Mesenchymal stem cell (in vitro differentiated cells and primary cell): ENCODE results near the gene ITGA11.

Experiments
- DNase-seq: peaks from one replicate; pipeline ENCODE4 v3.0.0-alpha.2; 2013
- H2AFZ ChIP-seq: one replicate; pipeline ENCODE4 v1.6.1; 2013; ENCODE audit warnings: low read depth, mild to moderate bottlenecking, control low read depth, inconsistent platforms, low read length, moderate library complexity
- H2AK5ac ChIP-seq: 2 replicates; pipeline ENCODE4 v1.6.1; 2013; ENCODE audit warnings: low read length, moderate library complexity, mild to moderate bottlenecking, inconsistent platforms; ENCODE audit not compliant: severe bottlenecking
- H2BK120ac ChIP-seq: one replicate; pipeline ENCODE4 v1.6.1; 2013; ENCODE audit warnings: low read depth, mild to moderate bottlenecking, inconsistent platforms, low read length, moderate library complexity
- H2BK12ac ChIP-seq, 2 experiments: one replicate each; pipeline ENCODE4 v1.6.1; 2013; ENCODE audit warnings: inconsistent platforms in 2 of 2, low read length in 2 of 2, mild to moderate bottlenecking in 2 of 2, moderate library complexity in 2 of 2, control low read depth in 1 of 2
- H2BK15ac ChIP-seq: one replicate; pipeline ENCODE4 v1.6.1; 2013; ENCODE audit warnings: mild to moderate bottlenecking, low read depth, inconsistent platforms; ENCODE audit not compliant: poor library complexity, severe bottlenecking
- H2BK5ac ChIP-seq: 2 replicates; pipeline ENCODE4 v1.6.1; 2013; ENCODE audit warnings: low read depth, mild to moderate bottlenecking, low read length, control low read depth, inconsistent platforms; ENCODE audit not compliant: poor library complexity, severe bottlenecking
- H3K14ac ChIP-seq, 2 experiments: one replicate each; pipeline ENCODE4 v1.6.1; 2013; ENCODE audit warnings: inconsistent platforms in 2 of 2, low read length in 2 of 2, control low read depth in 1 of 2, mild to moderate bottlenecking in 1 of 2, moderate library complexity in 1 of 2
- H3K18ac ChIP-seq, 2 experiments: one replicate each; pipeline ENCODE4 v1.6.1; 2013; ENCODE audit warnings: inconsistent platforms in 2 of 2, low read length in 2 of 2, control low read depth in 1 of 2, low read depth in 1 of 2, mild to moderate bottlenecking in 1 of 2
- H3K23ac ChIP-seq, 2 experiments: one replicate each; pipeline ENCODE4 v1.6.1; 2013; ENCODE audit warnings: inconsistent platforms in 2 of 2, low read length in 2 of 2, mild to moderate bottlenecking in 2 of 2, moderate library complexity in 2 of 2, control low read depth in 1 of 2
- H3K27ac ChIP-seq: 2 replicates; pipeline ENCODE4 v1.5.1; 2013; ENCODE audit warnings: mild to moderate bottlenecking, moderate library complexity, low read length, control low read depth, inconsistent platforms; ENCODE audit not compliant: poor library complexity, severe bottlenecking
- H3K27me3 ChIP-seq, 2 experiments: 2 replicates each; pipeline versions ENCODE4 v1.6.1 to v1.7.0; 2013; ENCODE audit warnings: low read length in 2 of 2, mild to moderate bottlenecking in 2 of 2, moderate library complexity in 2 of 2, control low read depth in 1 of 2, inconsistent platforms in 1 of 2; ENCODE audit not compliant: control insufficient read depth in 1 of 2, insufficient read depth in 1 of 2
- H3K36me3 ChIP-seq, 2 experiments: 2 replicates each; pipeline versions ENCODE4 v1.6.1 to v1.7.0; 2013; ENCODE audit warnings: low read length in 2 of 2, control low read depth in 1 of 2, inconsistent platforms in 1 of 2, low read depth in 1 of 2, mild to moderate bottlenecking in 1 of 2; ENCODE audit not compliant: insufficient read depth in 2 of 2, control insufficient read depth in 1 of 2
- H3K4ac ChIP-seq, 2 experiments: one replicate each; pipeline ENCODE4 v1.6.1; 2013; ENCODE audit warnings: inconsistent platforms in 2 of 2, low read length in 2 of 2, mild to moderate bottlenecking in 2 of 2, moderate library complexity in 2 of 2, control low read depth in 1 of 2, low read depth in 1 of 2
- H3K4me1 ChIP-seq: 2 replicates; pipeline ENCODE4 v1.6.1; 2013; ENCODE audit warnings: low read depth, low read length, control low read depth; ENCODE audit not compliant: control insufficient read depth, insufficient read depth
- H3K4me2 ChIP-seq: 2 replicates; pipeline ENCODE4 v1.6.1; 2013; ENCODE audit warnings: low read length, mild to moderate bottlenecking, inconsistent platforms; ENCODE audit not compliant: poor library complexity, severe bottlenecking
- H3K4me3 ChIP-seq, 2 experiments: 2 replicates each; pipeline versions ENCODE4 v1.5.1 to v1.7.0; 2013; ENCODE audit warnings: low read length in 2 of 2, mild to moderate bottlenecking in 2 of 2, control low read depth in 1 of 2, low read depth in 1 of 2; ENCODE audit not compliant: insufficient read depth in 1 of 2
- H3K79me1 ChIP-seq: replicated peaks from 2 replicates; pipeline ENCODE4 v1.6.1; 2013; ENCODE audit warnings: mild to moderate bottlenecking, control low read depth, low read length, inconsistent platforms; ENCODE audit not compliant: poor library complexity, severe bottlenecking
- H3K9ac ChIP-seq: 2 replicates; pipeline ENCODE4 v1.7.0; 2013; ENCODE audit warnings: mild to moderate bottlenecking, low read length, moderate library complexity
- H3K9me3 ChIP-seq: 2 replicates; pipeline ENCODE4 v1.7.0; 2013; ENCODE audit warnings: mild to moderate bottlenecking, low read length; ENCODE audit not compliant: control insufficient read depth
- H4K8ac ChIP-seq: one replicate; pipeline ENCODE4 v1.6.1; 2013; ENCODE audit warnings: inconsistent platforms, mild to moderate bottlenecking, low read length, moderate library complexity
- H4K91ac ChIP-seq: one replicate; pipeline ENCODE4 v1.6.1; 2013; ENCODE audit warnings: mild to moderate bottlenecking, low read length, inconsistent platforms
- WGBS: methylation state at CpG from one replicate; pipeline ENCODE4 v1.1.7; 2013; ENCODE audit warnings: mixed read lengths; 5-methylcytosine and 5-hydroxymethylcytosine counted together

ITGA11 gene

GRCh38 chr15:68417897-68418296, 14.1 kb downstream of the ITGA11 start:
- Histone ChIP-seq H2BK12ac (peak overlapping the region in 1 of 2 experiments; percentile 49), H3K9ac (no peak overlapping the region), H3K14ac (no peak overlapping the region), H2AFZ (no peak overlapping the region), H3K36me3 (peaks cover 0 to 34% of the 10 kb centered on the region in 2 experiments), H3K79me1 (peaks cover 14% of the 10 kb centered on the region), H3K27ac (no peak overlapping the region), H3K4ac (no peak overlapping the region), H3K4me2 (no peak overlapping the region), H2AK5ac (no peak overlapping the region), H2BK120ac (peak overlapping the region; percentile 35), H3K9me3 (no peaks in the 10 kb centered on the region), H4K8ac (no peak overlapping the region), H2BK15ac (no peak overlapping the region), H3K27me3 (peaks cover 0 to 4% of the 10 kb centered on the region in 2 experiments), H3K18ac (peak overlapping the region in 1 of 2 experiments; percentile 21), H3K4me3 (no peak overlapping the region), H3K23ac (no peak overlapping the region), H3K4me1 (peaks cover 28% of the 10 kb centered on the region), H4K91ac (no peak overlapping the region), H2BK5ac (no peak overlapping the region)
- no CpG with 5 or more reads among the region's 2 CpGs for WGBS
- DNase-seq: peak; percentile 27

GRCh38 chr15:68417051-68417450, 14.9 kb downstream of the ITGA11 start:
- H3K36me3 ChIP-seq: peaks cover 0 to 34% of the 10 kb centered on the region in 2 experiments
- no peak overlapping the region for H2BK12ac ChIP-seq
- H2BK5ac ChIP-seq: no peak overlapping the region
- H3K14ac ChIP-seq: no peak overlapping the region
- no peak overlapping the region for H3K27ac ChIP-seq
- H3K4me1 ChIP-seq: peaks cover 27% of the 10 kb centered on the region
- H3K9ac ChIP-seq: no peak overlapping the region
- H3K27me3 ChIP-seq: peaks cover 0 to 4% of the 10 kb centered on the region in 2 experiments
- no peak overlapping the region for H2BK120ac ChIP-seq
- no peak overlapping the region for H2BK15ac ChIP-seq
- H3K4me3 ChIP-seq: no peak overlapping the region
- H2AFZ ChIP-seq: no peak overlapping the region
- DNase-seq: no peak
- H3K4me2 ChIP-seq: no peak overlapping the region
- 74% methylated on average over 3 of the region's 3 CpGs for WGBS
- H4K8ac ChIP-seq: no peak overlapping the region
- no peak overlapping the region for H2AK5ac ChIP-seq
- H4K91ac ChIP-seq: no peak overlapping the region
- peak overlapping the region in 1 of 2 experiments; percentile 1 for H3K4ac ChIP-seq
- no peak overlapping the region for H3K18ac ChIP-seq
- H3K79me1 ChIP-seq: peaks cover 17% of the 10 kb centered on the region
- no peaks in the 10 kb centered on the region for H3K9me3 ChIP-seq
- no peak overlapping the region for H3K23ac ChIP-seq

- no peak overlapping the region for H4K8ac ChIP-seq
- no peak overlapping the region for H2BK120ac ChIP-seq
- no peak overlapping the region for H2BK5ac ChIP-seq
- H2AK5ac ChIP-seq: no peak overlapping the region
- no peak overlapping the region for H3K4ac ChIP-seq
- H3K4me2 ChIP-seq: no peak overlapping the region
- H3K9me3 ChIP-seq: no peaks in the 10 kb centered on the region
- H3K79me1 ChIP-seq: peaks cover 22% of the 10 kb centered on the region
- no peak overlapping the region for H3K9ac ChIP-seq
- H3K18ac ChIP-seq: no peak overlapping the region
- no peak overlapping the region for H4K91ac ChIP-seq
- peaks cover 0 to 40% of the 10 kb centered on the region in 2 experiments for H3K36me3 ChIP-seq
- no peak overlapping the region for H3K27ac ChIP-seq
- peak overlapping the region in 1 of 2 experiments; percentile 71 for H2BK12ac ChIP-seq
- 83% methylated on average over 4 of the region's 4 CpGs for WGBS
- no peak overlapping the region for H2AFZ ChIP-seq
- H3K4me3 ChIP-seq: no peak overlapping the region
- DNase-seq: no peak
- H2BK15ac ChIP-seq: no peak overlapping the region
- peaks cover 23% of the 10 kb centered on the region for H3K4me1 ChIP-seq
- no peak overlapping the region for H3K14ac ChIP-seq
- H3K27me3 ChIP-seq: peaks cover 0 to 4% of the 10 kb centered on the region in 2 experiments
- H3K23ac ChIP-seq: no peak overlapping the region
Observed at GRCh38 chr15:68416158-68416535, 15.8 kb downstream of the ITGA11 start.

GRCh38 chr15:68415501-68416157, 16.3 kb downstream of the ITGA11 start:
- Histone ChIP-seq H3K23ac (peak overlapping the region in 1 of 2 experiments; percentile 3), H3K9me3 (no peaks in the 10 kb centered on the region), H2BK12ac (peak overlapping the region in 1 of 2 experiments; percentile 12), H2BK15ac (no peak overlapping the region), H3K4me1 (peaks cover 24% of the 10 kb centered on the region), H2AFZ (no peak overlapping the region), H2BK5ac (no peak overlapping the region), H3K9ac (no peak overlapping the region), H2AK5ac (no peak overlapping the region), H3K27ac (no peak overlapping the region), H2BK120ac (no peak overlapping the region), H3K18ac (no peak overlapping the region), H4K91ac (no peak overlapping the region), H3K79me1 (peaks cover 24% of the 10 kb centered on the region), H3K14ac (no peak overlapping the region), H3K27me3 (peaks cover 0 to 4% of the 10 kb centered on the region in 2 experiments), H3K36me3 (peaks cover 0 to 44% of the 10 kb centered on the region in 2 experiments), H4K8ac (no peak overlapping the region), H3K4me2 (no peak overlapping the region), H3K4ac (no peak overlapping the region), H3K4me3 (no peak overlapping the region)
- DNase-seq: no peak
- 97% methylated on average over 6 of the region's 6 CpGs for WGBS
